Measurements from ENCODE around the gene TMX4.

The TMX4 gene

DNA sequence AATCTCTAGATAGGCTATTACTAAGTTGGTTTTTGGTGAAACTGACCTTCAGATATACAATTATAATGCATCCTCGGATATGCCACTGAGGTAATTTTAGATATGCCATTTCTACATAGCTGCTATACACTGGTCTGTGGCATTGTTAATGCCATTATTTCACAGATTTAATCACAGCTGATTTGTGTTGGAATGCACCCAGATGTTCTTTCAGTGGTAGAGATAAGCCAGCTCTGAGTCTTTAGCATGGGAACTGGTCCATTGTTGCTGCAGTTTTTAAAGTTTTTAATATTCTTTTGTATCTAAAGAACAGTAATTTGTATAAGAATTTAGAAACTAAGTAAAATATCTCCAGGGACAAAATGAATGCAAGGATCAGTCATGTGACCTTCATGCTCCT, 6.8 kb downstream of the TMX4 start:
- DNase-seq: no peak

DNA sequence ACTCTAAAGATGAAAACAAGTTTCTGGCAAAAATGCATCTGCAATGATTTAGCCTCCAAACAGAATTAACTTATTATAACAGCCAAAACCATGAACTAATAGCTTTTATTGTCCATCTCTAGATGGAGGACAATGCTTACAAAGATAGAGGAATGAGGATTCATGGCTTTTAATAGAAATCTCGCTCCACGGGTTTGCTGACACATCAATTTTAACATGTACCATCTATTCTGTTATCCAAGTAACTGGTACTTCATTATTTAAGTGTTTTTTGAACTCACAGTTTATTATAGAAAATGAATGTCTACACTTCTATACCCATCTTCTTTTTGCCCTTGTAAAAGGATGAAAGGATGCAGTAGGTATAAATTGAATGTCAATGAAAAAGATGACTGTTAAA, 10.8 kb downstream of the TMX4 start:
- DNase-seq: no peak

DNA sequence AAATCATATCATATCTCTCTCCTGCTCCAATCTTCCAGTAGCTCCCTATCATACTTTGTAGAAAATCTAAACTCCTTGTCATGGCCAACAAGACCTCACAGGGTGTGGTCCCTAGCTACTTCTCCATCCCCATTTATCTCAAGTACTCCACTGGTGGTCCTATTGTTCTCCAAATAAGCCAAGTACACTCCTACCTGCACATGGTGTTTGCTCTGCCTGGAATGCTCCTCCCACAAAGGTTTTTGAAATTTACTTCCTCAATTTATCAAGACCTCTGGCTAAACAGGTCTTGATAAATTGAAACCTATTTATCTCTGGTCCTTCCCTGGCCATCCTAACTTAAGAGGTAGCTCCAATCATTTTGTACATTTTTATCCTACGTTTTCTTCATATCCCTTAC, 12.1 kb downstream of the TMX4 start:
- no peak for DNase-seq

DNA sequence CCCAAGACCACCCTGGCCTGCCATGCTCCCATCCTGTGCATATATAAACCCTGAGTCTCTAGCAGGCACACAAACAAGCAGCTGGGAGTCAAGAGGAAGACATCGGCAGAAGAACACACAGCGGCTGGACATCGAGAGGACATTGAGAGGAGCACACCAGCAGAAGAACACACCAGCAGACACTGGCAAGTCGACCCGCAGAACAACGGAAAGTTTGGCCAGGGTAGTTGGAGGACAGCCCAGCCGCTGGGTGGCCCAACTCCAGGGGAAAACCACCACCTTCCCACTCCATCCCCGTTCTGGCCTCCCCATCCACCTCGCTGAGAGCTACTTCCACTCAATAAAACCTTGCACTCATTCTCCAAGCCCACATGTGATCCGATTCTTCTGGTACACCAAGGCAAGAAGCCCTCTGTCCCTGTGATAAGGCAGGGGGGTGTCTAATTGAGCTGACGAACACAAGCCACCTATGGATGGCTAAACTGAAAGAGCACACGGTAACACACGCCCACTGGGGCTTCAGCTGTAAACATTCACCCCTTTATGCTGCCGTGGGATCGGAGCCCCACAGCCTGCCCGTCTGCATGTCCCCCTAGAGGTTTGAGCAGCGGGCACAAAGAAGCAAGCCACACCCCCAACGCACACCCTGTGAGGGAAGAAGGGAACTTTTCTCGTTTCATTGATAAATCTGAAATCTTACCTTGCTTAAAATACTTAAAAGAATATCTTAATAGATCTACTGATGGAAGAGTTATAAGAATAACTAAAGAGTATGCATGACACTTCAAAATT, 13.8 kb downstream of the TMX4 start:
- no peak for DNase-seq

DNA sequence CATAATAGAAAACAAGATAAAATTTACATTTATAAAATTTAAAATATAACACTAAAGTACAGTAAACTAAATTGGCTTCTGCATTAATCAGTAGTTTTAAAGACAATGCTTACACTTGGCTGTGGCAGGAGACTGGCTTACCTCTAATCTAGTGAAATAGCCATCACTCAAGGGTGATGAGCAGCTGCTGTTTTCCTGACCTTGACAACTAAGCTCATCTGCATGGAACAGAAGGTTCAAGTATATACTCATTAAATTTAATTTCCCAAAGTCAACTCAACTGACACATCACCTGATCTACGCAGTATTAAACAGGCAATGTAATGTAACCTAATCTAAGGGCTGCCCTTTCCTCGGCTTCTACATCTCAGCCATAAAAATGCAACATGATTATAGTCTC, 14.5 kb downstream of the TMX4 start:
- DNase-seq: no peak

DNA sequence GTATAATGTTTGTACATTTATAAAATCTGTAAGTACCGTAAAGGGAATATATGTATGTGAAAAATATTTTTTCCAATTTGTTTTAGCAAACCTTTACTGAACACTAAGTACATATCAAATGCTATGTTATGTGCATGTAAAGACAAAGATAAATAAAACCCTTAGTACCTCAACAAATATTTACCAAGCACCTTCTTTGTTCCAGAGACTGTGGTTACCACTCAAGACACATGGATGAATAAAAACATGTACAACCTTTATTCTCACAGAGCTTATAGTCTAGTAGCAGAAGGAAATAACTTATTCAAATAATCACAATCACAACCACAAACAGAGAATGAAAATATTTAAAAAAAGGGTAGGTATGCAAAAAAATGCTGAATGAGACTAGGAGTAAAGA, 17.5 kb downstream of the TMX4 start:
- DNase-seq: no peak

DNA sequence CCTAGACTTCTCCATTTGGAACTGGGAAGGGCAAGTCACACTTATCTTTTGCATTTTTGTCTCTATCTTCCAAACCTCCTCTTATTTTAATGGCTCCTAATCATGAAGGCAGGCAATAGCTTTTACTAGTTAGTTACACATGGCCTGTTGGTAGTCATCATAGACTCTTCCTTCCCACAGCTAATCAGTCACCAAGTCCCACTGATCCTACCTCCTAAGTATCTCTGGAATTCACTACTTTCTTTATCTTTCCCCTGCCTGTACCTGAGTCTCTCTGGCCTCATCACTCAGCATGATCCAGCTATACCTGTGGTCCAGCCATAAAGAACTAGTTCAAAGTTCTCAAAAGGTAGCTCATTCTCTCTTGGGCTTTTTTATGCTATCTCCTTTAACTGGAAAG, 18.8 kb downstream of the TMX4 start:
- no peak for DNase-seq

DNA sequence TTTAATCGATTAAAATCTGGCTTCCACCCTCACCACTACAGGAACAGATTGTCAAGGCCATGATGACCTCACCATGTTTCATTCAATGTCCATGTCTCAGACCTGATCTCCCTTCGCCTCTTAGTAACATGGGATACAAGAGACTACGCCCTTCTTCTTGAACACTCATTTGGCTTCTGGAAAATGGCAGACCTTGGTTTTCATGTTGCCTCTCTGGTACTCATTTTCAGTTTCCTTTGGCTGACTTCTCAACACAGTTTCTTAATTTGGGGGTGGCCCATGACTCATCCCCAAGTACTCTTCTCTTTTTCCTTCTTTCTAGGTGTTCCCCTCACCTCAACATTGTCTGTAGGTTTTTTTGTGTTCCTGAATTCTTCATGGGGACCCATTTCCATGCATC, 22.7 kb downstream of the TMX4 start:
- no peak for DNase-seq

DNA sequence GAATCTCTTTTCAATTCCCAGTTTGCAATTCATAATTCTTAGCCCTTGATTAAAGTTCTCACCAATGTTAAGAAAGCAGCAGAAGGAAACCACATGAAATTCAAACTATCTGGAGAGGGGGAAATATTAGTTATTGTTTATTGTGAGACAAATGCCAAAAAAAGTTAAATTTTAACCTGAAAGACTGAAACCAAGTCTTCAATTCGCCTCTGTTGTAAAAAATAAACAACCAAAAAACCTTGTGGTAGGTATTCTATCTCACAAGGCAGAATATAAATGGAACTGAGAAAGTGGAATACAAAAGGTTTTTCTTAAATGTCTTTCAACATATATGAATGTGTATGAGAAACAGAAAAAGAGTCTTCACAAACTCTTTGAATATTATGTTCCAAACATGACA, 24.8 kb downstream of the TMX4 start:
- no peak for DNase-seq

DNA sequence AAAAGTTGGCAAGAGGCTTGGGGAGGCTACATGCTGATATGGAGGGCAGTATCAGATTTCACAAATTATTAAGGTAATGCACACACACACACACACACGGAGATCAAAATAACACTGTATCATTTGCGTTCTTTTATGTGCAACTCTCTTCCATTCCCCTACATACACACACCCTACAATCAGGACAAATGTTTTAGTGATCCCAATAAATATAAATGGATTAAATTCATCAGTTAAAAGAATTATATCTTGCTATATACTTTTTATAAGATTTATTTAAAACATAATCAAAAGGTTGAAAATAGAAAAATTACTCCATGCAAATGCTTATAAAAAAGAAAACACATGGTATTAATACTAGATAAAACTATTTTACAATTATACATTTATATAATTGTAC, 25.9 kb downstream of the TMX4 start:
- no peak for DNase-seq

DNA sequence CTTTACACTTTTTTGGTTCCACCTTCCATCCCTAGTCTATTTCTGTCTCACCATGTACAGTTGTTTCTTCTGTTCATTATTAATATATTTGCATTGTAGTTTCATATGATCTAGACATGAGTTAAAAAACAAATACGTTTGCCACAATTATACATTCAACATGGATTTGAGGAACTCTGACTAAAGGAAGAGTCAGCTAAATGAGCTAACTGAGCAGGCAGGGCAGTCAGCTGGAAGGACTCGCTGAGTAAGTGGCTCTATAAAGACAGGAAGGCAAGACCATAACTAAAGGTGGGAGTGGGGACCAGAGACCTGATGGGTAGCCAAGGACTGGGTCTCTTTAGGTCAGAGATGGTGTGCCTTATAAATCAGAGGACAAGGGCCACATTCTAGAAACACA, 26.3 kb downstream of the TMX4 start:
- no peak for DNase-seq

DNA sequence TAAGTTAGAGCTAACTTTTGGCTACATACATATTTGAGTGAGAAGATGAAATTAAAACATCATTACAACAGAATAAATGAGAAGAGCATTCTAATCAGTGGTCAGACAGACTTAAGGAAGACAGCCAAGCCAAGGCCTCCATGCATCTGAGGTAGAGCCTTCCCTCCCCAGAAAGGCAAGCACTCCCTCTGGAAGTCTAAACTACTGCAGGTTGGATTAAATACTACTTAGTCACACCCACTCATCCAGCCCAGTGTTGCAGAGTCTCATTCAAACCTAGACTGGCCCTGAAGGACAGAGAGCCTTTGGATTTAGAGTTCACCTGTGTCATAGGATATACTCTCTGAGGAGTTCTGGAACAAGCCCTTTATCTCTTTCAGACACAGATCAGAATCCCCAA, 29.2 kb downstream of the TMX4 start:
- DNase-seq: no peak

DNA sequence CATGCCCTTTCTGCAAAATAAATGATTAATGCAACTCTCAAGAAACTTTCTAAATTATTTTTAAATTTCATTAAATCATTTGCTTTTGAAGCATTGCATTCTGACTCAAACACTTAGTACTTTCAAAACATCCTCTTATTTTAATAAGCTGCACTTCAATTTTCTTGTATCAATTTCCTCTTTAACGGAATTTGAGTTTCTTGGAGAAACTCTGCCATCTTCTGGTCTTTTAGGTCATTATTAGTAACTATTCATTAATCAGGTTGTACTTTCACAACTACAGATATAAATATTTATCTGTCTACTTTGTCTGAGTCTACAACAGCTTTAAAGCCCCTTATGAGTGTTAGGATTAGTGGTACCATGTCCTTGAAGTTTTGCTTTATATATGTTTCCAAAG, 30.2 kb downstream of the TMX4 start:
- DNase-seq: no peak

DNA sequence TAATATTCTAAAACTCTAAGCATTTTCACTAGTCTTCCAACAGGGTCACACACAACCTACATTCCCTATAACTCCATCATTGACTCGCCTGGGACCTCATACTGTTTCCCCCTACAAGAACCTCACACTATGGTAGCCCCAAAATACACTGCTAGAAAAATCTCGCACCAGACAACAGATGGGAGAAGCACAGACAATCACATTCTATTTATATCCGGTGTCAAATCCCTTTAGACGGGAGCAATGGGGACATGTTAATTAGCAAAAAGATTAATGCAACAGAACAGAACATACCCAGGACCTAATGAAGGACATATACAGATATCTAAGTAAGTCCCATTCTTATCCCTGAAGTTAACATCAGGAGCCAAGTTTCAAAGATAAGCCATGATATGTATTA, 33.6 kb downstream of the TMX4 start:
- DNase-seq: no peak

DNA sequence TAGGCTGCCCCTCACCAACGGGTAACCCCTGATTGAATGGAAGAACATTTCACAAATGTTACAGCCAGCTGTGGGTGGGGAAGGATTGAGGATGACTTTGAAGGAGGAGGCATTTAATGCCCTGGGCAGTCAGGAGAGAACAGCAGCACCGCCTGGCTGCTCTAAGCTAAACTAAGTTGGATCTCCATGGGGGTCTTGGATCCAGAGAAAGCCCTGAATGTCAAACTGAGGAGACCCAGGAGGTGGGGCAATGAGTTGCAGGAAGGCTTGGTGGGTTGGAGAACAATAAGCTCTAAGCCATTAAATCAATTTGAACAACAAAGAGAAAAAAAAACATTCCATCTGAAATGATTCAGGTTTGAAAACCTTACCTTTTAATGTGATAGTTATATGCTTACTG, 35.4 kb downstream of the TMX4 start:
- no peak for DNase-seq

DNA sequence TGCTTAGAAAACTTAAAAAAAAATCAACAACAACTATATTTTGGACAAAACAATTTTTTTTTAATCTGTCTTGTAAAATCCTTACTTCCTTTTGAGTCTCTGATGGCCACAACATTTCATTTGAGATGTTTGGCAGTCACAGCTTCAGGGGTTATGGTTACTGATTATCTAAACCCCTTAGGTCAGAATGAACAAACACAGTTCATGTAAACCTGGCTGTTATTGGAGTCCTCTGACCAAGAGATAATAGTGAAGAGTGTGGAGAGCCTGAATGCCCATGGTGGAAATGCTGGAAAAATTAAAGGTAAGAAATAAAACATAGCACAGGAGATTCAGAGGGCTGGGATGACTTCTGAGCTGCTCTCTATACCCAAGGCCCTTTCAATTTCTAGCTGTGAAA, 38.2 kb downstream of the TMX4 start:
- DNase-seq: no peak

DNA sequence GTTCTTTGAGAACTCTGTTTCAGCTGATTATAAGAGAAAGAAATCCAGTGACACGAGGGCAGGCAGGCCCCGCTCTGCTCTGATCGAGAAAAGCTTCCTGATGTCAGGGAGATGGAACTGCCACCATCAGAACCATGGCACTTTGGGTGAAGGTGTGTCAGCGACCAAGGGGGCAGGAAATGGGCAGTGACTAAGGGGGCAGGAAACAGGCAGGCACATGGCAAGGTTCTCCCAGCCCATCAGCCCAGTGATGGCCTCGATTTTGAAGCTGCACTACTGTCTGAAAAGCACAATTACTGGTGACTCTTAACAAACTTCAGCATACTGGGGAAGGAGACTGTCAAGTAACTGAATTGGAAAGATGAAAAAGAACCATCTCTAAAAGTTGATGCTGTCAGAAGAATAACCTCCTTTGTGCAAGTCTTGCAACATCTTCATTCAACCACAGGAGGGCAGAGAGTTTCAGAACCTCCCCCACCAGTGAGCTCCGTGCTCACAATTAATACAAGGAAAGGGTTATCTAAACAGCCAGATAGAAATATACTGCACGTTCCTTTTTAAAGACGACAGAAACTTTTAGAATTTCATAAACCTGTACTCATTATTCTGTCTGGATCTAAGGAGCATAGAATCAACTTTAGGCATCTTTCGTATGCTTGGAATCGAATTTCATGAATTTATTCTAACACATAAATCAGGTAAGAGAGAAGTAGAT, 39.1 kb downstream of the TMX4 start:
- DNase-seq: no peak

DNA sequence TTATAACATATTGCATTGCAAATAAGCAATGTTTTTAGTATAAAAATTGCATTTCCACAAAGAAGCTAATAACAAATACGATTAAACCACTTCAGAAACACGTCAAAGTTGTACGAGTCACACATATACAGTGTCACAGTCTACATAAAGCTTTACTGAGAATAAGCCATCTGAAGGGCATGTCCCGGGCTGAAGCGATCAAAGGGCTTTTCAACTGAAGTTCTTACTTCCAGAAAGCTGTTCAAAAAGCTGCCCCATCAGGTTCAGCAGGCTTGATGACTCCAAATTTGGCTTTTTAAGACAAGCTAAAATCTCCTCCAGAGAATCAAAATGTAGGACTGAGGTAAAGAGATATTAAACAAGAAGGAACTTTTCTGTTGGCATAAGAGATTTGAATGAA, 41.9 kb downstream of the TMX4 start:
- no peak for DNase-seq

DNA sequence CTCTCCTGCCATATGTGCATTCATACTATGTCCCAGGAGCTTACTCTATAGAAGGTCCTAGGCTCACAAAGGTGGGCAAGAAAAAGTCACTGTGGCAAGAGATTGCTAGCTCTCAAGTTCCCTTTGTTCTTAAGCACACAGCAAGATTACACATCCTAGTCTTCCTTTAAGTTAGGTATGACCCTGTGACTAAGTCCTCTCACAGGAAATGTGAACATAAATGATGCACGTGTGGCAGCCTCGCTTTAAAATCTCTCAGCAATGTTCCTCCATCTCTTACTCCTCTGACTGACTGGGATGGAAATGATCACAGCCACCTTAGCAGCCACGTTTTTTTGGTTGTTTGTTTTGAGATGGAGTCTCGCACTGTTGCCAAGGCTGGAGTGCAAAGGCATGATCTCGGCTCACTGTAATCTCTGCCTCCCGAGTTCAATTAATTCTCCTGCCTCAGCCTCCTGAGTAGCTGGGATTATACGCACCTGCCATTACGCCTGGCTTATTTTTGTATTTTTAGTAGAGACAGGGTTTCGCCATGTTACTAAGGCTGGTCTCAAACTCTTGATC, 43.6 kb downstream of the TMX4 start:
- no peak for DNase-seq

DNA sequence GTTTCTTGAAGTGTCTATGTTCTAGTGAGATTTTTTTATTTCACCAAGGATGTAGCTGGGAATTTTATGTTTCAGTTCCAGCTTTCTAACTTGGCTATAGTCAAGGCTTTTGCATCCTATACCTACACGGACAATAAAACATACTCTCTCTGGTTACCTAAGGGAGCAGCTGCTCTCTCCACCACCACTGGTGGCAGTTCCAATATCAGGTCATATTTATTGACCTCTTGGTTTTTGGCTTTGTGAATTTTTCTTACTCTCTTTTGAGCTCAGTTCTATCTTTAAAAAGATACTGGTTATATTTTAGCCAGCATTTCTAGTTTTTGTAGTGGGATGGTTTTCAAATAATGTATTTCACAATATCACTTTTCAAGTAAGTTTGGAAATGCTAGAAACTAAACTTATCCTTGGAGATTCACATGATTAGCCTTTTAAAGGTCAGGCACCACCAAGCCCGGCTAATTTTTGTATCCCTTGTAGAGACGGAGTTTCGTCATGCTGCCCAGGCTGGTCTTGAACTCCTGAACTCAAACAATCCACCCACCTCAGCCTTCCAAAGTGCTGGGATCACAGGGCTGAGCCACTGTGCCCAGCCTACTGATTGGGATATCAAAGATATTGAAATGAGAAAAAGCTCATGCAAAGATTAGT, 44.7 kb downstream of the TMX4 start:
- no peak for DNase-seq

DNA sequence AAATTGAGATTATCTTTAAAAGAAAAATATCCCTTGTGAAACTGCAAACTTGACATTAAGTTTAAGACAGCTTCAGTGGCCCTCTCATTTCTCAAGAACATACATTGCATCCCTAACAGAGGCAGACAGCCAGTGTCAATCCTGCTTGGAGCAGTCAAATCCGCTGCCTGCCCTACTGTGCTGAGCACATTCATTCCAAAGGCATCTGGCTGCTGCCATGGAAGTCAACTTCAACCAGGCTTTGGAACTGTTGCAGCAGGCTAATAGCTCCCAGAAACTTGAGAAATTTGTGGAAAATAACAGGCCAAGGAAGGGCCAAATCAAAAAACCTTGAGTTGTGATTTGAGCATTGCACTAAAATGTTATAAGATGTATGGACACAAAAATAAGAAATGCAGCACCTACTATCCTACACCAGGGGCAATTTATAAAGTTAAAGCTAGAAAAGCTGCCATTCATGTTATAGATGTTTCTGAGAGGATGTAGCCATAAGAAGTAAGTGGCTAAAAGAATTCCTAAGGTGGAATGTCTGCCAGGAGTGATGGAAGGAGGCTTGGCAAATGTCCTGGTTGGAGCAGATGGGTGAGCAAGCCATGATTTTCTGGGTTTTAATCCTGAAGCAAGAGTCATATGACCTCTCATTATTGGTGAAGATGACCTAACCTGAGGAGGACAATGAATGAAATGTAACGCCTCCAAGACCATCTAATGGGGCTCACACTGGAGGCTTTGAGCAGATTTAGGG, 47.9 kb downstream of the TMX4 start:
- DNase-seq: no peak

DNA sequence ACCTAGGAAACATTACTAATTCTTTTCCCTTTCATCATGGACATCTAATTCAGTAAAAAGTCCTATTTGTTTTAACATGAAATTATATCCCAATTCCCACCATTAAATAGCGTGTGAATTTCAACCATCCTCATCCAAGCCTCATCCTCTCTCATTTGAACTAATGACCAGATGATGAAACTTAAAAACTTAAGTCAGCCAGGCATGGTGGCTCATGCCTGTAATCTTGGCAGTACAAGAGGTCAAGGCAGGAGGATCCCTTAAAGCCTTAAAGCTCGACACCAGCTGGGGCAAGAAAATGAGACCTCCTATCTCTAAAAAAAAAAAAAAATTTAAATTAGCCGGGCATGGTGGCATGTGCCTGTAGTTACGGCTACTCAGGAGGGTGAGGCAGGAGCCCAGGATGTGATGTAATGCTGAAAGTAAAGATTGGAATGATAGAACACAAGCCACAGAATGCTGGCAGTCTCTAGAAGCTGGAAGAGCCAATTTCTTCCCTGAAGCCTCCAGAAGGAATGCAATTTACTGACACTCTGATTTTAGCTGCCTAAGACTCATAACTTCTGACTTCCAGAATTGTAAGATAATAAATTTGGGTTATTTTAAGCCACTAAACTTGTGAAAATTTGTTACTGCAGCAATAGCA, 52.2 kb downstream of the TMX4 start:
- DNase-seq: no peak

DNA sequence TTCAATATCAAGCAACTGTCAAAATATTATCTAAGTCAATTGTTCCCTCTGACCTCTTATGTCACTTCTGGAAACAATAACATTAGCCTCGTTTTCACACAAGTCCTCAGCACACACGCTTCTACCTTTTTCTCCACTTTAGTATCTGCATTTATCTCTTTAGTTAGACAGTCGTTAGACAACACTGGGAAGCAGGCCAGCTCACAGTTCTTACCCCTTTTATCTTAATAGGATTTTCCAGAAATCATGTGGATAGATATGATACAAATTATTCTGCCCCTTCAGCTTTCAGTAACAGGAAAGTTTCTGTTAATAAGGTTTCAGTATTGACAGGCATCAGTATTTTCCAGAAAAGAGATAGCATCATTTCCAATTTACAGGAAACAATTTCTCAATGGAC, 53.4 kb downstream of the TMX4 start:
- DNase-seq: no peak
